GM21528 (cell line): Measurements from ENCODE around the gene UBE2E2.
A peak's percentile ranks its signal among the peaks of the same experiment; 100 is the strongest.

Experiments used
- ATAC-seq: cut with Tn5 transposase; IDR thresholded peaks from one replicate; pipeline ENCODE4 v1.9.1; 2021; ENCODE audit warnings: mild to moderate bottlenecking, moderate library complexity; ENCODE audit not compliant: unreplicated experiment, low FRiP score

UBE2E2 gene

GRCh38 chr3:23495507-23495906, 292.4 kb downstream of the UBE2E2 start:
- ATAC-seq: no peak

GRCh38 chr3:23496165-23496564, 293.0 kb downstream of the UBE2E2 start:
- ATAC-seq: peak; percentile 92

- no peak for ATAC-seq
Measured at GRCh38 chr3:23497156-23497555, 294.0 kb downstream of the UBE2E2 start.

- no peak for ATAC-seq
Measured at GRCh38 chr3:23501201-23501802, 298.2 kb downstream of the UBE2E2 start.

GRCh38 chr3:23508464-23508863, 305.3 kb downstream of the UBE2E2 start:
- ATAC-seq: no peak

- no peak for ATAC-seq
Measured at GRCh38 chr3:23518441-23518840, 315.3 kb downstream of the UBE2E2 start.

- ATAC-seq: peak; percentile 73
Measured at GRCh38 chr3:23519314-23520208, 316.4 kb downstream of the UBE2E2 start.

GRCh38 chr3:23527326-23527725, 324.2 kb downstream of the UBE2E2 start:
- no peak for ATAC-seq

GRCh38 chr3:23533596-23533995, 330.5 kb downstream of the UBE2E2 start:
- no peak for ATAC-seq

- ATAC-seq: no peak
Measured at GRCh38 chr3:23533996-23534395, 330.9 kb downstream of the UBE2E2 start.

GRCh38 chr3:23537101-23537551, 334.0 kb downstream of the UBE2E2 start:
- ATAC-seq: no peak

GRCh38 chr3:23539185-23539584, 336.1 kb downstream of the UBE2E2 start:
- ATAC-seq: no peak

- ATAC-seq: no peak
Measured at GRCh38 chr3:23540600-23540999, 337.5 kb downstream of the UBE2E2 start.

- no peak for ATAC-seq
Measured at GRCh38 chr3:23542079-23542478, 339.0 kb downstream of the UBE2E2 start.

GRCh38 chr3:23546181-23546580, 343.1 kb downstream of the UBE2E2 start:
- no peak for ATAC-seq

- no peak for ATAC-seq
Measured at GRCh38 chr3:23547905-23548650, 345.0 kb downstream of the UBE2E2 start.

GRCh38 chr3:23548706-23549105, 345.6 kb downstream of the UBE2E2 start:
- no peak for ATAC-seq

GRCh38 chr3:23549148-23549910, 346.2 kb downstream of the UBE2E2 start:
- ATAC-seq: no peak

- peak; percentile 90 for ATAC-seq
Measured at GRCh38 chr3:23550402-23550801, 347.3 kb downstream of the UBE2E2 start.

GRCh38 chr3:23552506-23552905, 349.4 kb downstream of the UBE2E2 start:
- no peak for ATAC-seq
